Calu3 (cell line): ENCODE results near the gene FCN3. TPM values are rescaled to one million over a fixed set of nuclear protein-coding genes. Genes with fewer than 3 reads are reported as not detected.
"Not testable (repeated sequence)": the region's sequence is repeated elsewhere in the genome, so short reads cannot be mapped to it uniquely, and the experiment has no call there.

Experiments used
- BruUV-seq: library from RNA; stranded (reverse); fragments of 400-500 nt; replicated peaks from 2 replicates; lab custom pipeline; 2021; lab: Mats Ljungman, UMichigan
- CTCF ChIA-PET: fragments of 300-600 bp; sonication (Branson Sonifier 250); formaldehyde crosslinking; loops from one replicate; lab custom pipeline; 2022; ENCODE audit warnings: antibody characterized with exemption; lab: Charles Lee
- DNase-seq: peaks from one replicate; pipeline ENCODE4 v3.0.0; 2022
- H3K27ac Mint-ChIP-seq: one replicate; pipeline ENCODE4 v1.8.0; 2022; ENCODE audit warnings: mixed read lengths; ENCODE audit not compliant: unreplicated experiment
- H3K27me3 Mint-ChIP-seq: one replicate; pipeline ENCODE4 v1.8.0; 2022; ENCODE audit warnings: mixed read lengths; ENCODE audit not compliant: unreplicated experiment
- H3K36me3 Mint-ChIP-seq: one replicate; pipeline ENCODE4 v1.8.0; 2022; ENCODE audit warnings: mild to moderate bottlenecking, moderate library complexity, mixed read lengths; ENCODE audit not compliant: insufficient read depth, unreplicated experiment
- H3K4me1 Mint-ChIP-seq: one replicate; pipeline ENCODE4 v1.8.0; 2022; ENCODE audit warnings: mild to moderate bottlenecking, low read depth, mixed read lengths; ENCODE audit not compliant: unreplicated experiment
- H3K4me3 Mint-ChIP-seq: one replicate; pipeline ENCODE4 v1.8.0; 2022; ENCODE audit warnings: mild to moderate bottlenecking, low read depth, moderate library complexity, mixed read lengths; ENCODE audit not compliant: unreplicated experiment
- H3K9me3 Mint-ChIP-seq: one replicate; pipeline ENCODE4 v1.8.0; 2022; ENCODE audit warnings: low read depth, mixed read lengths; ENCODE audit not compliant: unreplicated experiment
- intact Hi-C: fragments of 100-400 bp; cut with micrococcal nuclease; formaldehyde crosslinking; loops from one replicate; pipeline ENCODE4 v1.10.0; 2022; ENCODE audit not compliant: unreplicated experiment
- total RNA-seq: library from RNA; stranded (reverse); gene quantifications from 2 replicates; pipeline ENCODE4 v1.2.3, GENCODE V29; 2022
- TF ChIP-seq, protein P1 (sequence below): fragments of 200-600 bp; IDR thresholded peaks from one replicate; pipeline ENCODE4 v1.8.0; 2022; ENCODE audit warnings: antibody characterized with exemption; ENCODE audit not compliant: unreplicated experiment

Gene FCN3
- total RNA-seq, 1 experiment from 2014 or later, result not detected

- H3K4me1 Mint-ChIP-seq, result peaks cover 11% of the 10 kb centered on the region
- peak within 1 kb of the TSS; percentile 92 for H3K27ac Mint-ChIP-seq
- H3K4me3 Mint-ChIP-seq, result peak within 1 kb of the TSS; percentile 94
- no peaks in the 10 kb centered on the region for H3K9me3 Mint-ChIP-seq
- TF ChIP-seq, protein P1, sequence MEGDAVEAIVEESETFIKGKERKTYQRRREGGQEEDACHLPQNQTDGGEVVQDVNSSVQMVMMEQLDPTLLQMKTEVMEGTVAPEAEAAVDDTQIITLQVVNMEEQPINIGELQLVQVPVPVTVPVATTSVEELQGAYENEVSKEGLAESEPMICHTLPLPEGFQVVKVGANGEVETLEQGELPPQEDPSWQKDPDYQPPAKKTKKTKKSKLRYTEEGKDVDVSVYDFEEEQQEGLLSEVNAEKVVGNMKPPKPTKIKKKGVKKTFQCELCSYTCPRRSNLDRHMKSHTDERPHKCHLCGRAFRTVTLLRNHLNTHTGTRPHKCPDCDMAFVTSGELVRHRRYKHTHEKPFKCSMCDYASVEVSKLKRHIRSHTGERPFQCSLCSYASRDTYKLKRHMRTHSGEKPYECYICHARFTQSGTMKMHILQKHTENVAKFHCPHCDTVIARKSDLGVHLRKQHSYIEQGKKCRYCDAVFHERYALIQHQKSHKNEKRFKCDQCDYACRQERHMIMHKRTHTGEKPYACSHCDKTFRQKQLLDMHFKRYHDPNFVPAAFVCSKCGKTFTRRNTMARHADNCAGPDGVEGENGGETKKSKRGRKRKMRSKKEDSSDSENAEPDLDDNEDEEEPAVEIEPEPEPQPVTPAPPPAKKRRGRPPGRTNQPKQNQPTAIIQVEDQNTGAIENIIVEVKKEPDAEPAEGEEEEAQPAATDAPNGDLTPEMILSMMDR, result peak; percentile 10
- DNase-seq, result peak; percentile 85
- no TSS peak for BruUV-seq
- H3K36me3 Mint-ChIP-seq, result peaks cover 18% of the 10 kb centered on the region
- H3K27me3 Mint-ChIP-seq, result peaks cover 33% of the 10 kb centered on the region
- CTCF ChIA-PET, result interaction anchor here (0.7 kb wide), 1 partner anchor 9 kb away, joined by 5 read pairs; no protein-coding TSS in a partner anchor
- intact Hi-C loops, result no loop called here
These were observed 17.6 kb upstream of the FCN3 start, which contains the start of gene GPR3 for GRCh38 chr1:27392096-27392777. GPR3 (plus strand) TSS chr1:27392622; CDS start chr1:27393799, 1,177 bp downstream.

DNA sequence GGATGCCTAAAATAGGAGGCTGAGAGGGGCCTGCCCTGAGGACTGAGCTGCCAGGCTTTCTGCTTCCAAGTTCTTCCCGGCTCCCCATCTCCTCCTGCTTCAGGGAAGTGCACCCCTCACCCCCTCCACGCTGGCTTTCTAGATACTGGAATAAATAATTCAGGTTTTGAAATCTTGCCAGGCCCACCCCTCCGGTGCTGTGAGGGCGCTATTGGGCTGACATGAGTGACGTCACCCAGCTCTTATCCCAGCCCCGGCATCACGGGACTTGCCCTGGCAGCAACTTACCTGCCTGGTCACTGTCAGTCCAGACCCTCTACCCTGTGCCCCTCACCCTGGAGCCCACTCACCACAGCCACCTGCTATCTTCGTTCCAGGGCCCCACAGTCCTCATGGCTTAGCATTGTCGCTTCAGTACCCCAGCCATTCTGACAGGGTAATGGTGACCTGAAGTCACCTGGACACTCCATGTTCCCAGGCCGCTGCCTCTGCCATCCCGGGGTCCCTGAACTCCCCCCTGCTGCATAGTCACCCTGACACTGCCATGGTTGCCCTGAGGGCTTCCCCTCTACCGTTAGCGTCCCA is 17.0 kb upstream of the FCN3 start:
- intact Hi-C loops, result no loop called here
- TF ChIP-seq, protein P1, result no peak
- H3K9me3 Mint-ChIP-seq, result no peaks in the 10 kb centered on the region
- BruUV-seq, result no TSS peak
- DNase-seq, result peak; percentile 53
- peaks cover 18% of the 10 kb centered on the region for H3K36me3 Mint-ChIP-seq
- H3K27ac Mint-ChIP-seq, result peak overlapping the region; percentile 92
- H3K4me3 Mint-ChIP-seq, result peak overlapping the region; percentile 94
- CTCF ChIA-PET, result interaction anchor here (0.7 kb wide), 3 partner anchors 10 to 95 kb away, joined by 3 to 5 read pairs (median 3); no protein-coding TSS in a partner anchor
- H3K4me1 Mint-ChIP-seq, result peaks cover 12% of the 10 kb centered on the region
- peaks cover 39% of the 10 kb centered on the region for H3K27me3 Mint-ChIP-seq

- no peak overlapping the region for H3K4me3 Mint-ChIP-seq
- H3K36me3 Mint-ChIP-seq, result peaks cover 18% of the 10 kb centered on the region
- CTCF ChIA-PET, result interaction anchor here (1.0 to 2.3 kb wide), 3 partner anchors 23 to 88 kb away, joined by 4 to 8 read pairs (median 4); partner anchors contain the start of gene SYTL1
- H3K27ac Mint-ChIP-seq, result no peak overlapping the region
- no peaks in the 10 kb centered on the region for H3K9me3 Mint-ChIP-seq
- peaks cover 19% of the 10 kb centered on the region for H3K4me1 Mint-ChIP-seq
- intact Hi-C loops, result loop anchor here (5.0 kb wide), 1 partner anchor 91 kb away; no protein-coding TSS in a partner anchor
- H3K27me3 Mint-ChIP-seq, result peaks cover 49% of the 10 kb centered on the region
- TF ChIP-seq, protein P1, result peak; percentile 61
- peak; percentile 80 for DNase-seq
- no TSS peak for BruUV-seq
These were observed 13.8 kb upstream of the FCN3 start for GRCh38 chr1:27388337-27389005.

DNA sequence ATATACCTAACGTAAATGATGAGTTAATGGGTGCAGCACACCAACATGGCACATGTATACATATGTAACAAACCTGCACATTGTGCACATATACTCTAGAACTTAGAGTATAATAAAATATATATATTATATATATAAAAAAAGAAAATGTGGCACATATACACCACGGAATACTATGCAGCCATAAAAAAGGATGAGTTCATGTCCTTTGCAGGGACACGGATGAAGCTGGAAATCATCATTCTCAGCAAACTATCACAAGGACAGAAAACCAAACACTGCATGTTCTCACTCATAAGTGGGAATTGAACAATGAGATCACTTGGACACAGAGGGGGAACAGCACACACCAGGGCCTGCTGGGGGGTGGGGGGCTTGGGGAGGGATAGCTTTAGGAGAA is 10.2 kb upstream of the FCN3 start:
- H3K27ac Mint-ChIP-seq, H3K4me1 Mint-ChIP-seq, H3K4me3 Mint-ChIP-seq, CTCF ChIA-PET, BruUV-seq, H3K9me3 Mint-ChIP-seq, DNase-seq, H3K36me3 Mint-ChIP-seq: not testable (repeated sequence)
- H3K27me3 Mint-ChIP-seq, result peaks cover 44% of the 10 kb centered on the region
- intact Hi-C loops, result loop anchor here (5.0 kb wide), 1 partner anchor 87 kb away; no protein-coding TSS in a partner anchor
